GM12865 (cell line): ENCODE measurements around the gene SLC6A6.
A peak's percentile ranks its signal among the peaks of the same experiment; 100 is the strongest.

ENCODE experiments used
- DNase-seq: peaks from one replicate; pipeline ENCODE4 v3.0.0; 2010; ENCODE audit warnings: low read depth
- H3K4me3 ChIP-seq: 2 replicates; pipeline ENCODE4 v1.5.1; 2011; ENCODE audit warnings: mild to moderate bottlenecking, low read depth, low read length, control low read depth
- CTCF ChIP-seq: IDR thresholded peaks from 2 replicates; pipeline ENCODE4 v1.5.1; 2011; ENCODE audit warnings: low read length, control low read depth, low read depth, inconsistent platforms; ENCODE audit not compliant: insufficient read depth; ENCODE audit errors: missing control alignments

SLC6A6 gene

GRCh38 chr3:14415501-14415900 is 13.1 kb downstream of the SLC6A6 start:
- DNase-seq = no peak
- TF ChIP-seq CTCF = no peak
- H3K4me3 ChIP-seq = no peak overlapping the region

GRCh38 chr3:14416453-14416852 is 14.0 kb downstream of the SLC6A6 start:
- no peak overlapping the region for H3K4me3 ChIP-seq
- DNase-seq = no peak
- no peak for TF ChIP-seq CTCF

- no peak for TF ChIP-seq CTCF
- H3K4me3 ChIP-seq = no peak overlapping the region
- no peak for DNase-seq
These were observed 16.2 kb downstream of the SLC6A6 start for GRCh38 chr3:14418296-14419250.

- TF ChIP-seq CTCF = no peak
- DNase-seq = no peak
- no peak overlapping the region for H3K4me3 ChIP-seq
These were observed 19.9 kb downstream of the SLC6A6 start for GRCh38 chr3:14422016-14422963.

- DNase-seq = no peak
- H3K4me3 ChIP-seq = no peak overlapping the region
- no peak for TF ChIP-seq CTCF
These were observed 20.9 kb downstream of the SLC6A6 start for GRCh38 chr3:14423197-14423743.

- H3K4me3 ChIP-seq = no peak overlapping the region
- TF ChIP-seq CTCF = no peak
- DNase-seq = peak; percentile 46
These were observed 21.6 kb downstream of the SLC6A6 start for GRCh38 chr3:14423963-14424362.
